ENCODE data around the gene SPPL3. TPM values are rescaled to one million over a fixed set of nuclear protein-coding genes. Genes with fewer than 3 reads are reported as not detected.

Gene SPPL3
- polyA plus RNA-seq, 4 donors = 8.4 to 57.8 (median 13.7) TPM

Other genes starting within 250 kb of the SPPL3 start
- 100 to 1,000 TPM in 2 of 4 donors, 10 to 100 TPM in 1, 1 to 10 TPM in 1; 9.7 to 228 (median 95.8) TPM for gene MLEC, start 217.2 kb downstream of the SPPL3 start, polyA plus RNA-seq
- 10 to 100 TPM in 2 of 4 donors, 1 to 10 TPM in 2; 6.9 to 21.3 (median 13.9) TPM for gene UNC119B, start 193.9 kb downstream of the SPPL3 start, polyA plus RNA-seq
- 100 to 1,000 TPM in 2 of 4 donors, 10 to 100 TPM in 2; 65.3 to 359 (median 185) TPM for gene ACADS, start 178.5 kb downstream of the SPPL3 start, polyA plus RNA-seq
- gene HNF1A, start 74.2 kb upstream of the SPPL3 start, polyA plus RNA-seq = 10 to 100 TPM; 23.0 to 71.3 (median 37.2) TPM
- 10 to 100 TPM in 1 of 4 donors, 1 to 10 TPM in 3; 4.5 to 11.4 (median 7.2) TPM for gene C12orf43, start 112.1 kb upstream of the SPPL3 start, polyA plus RNA-seq
- 1 to 10 TPM in 3 of 4 donors, under 1 TPM in 1; 0.56 to 3.0 (median 2.0) TPM for gene OASL, start 134.9 kb upstream of the SPPL3 start, polyA plus RNA-seq
- gene P2RX7, start 228.5 kb upstream of the SPPL3 start, polyA plus RNA-seq = under 1 TPM in 3 of 4 donors, not detected in 1; 0.27 to 0.66 (median 0.62) TPM

Measured in small intestine (tissue), 4 donors.